Amniotic stem cell (primary cell): Measurements from ENCODE around the gene POLN.
A peak's percentile ranks its signal among the peaks of the same experiment; 100 is the strongest.
"Not testable (repeated sequence)": the region's sequence is repeated elsewhere in the genome, so short reads cannot be mapped to it uniquely, and the experiment has no call there.

ENCODE experiments used
- DNase-seq: peaks from one replicate; lab custom pipeline; 2025; lab: John Stamatoyannopoulos, UW

POLN gene

GRCh38 chr4:2041239-2042130, 200.4 kb downstream of the POLN start:
- DNase-seq: peak; percentile 55

GRCh38 chr4:2040391-2041238, 201.3 kb downstream of the POLN start:
- DNase-seq: no peak

GRCh38 chr4:2036866-2037265, 205.1 kb downstream of the POLN start:
- no peak for DNase-seq

GRCh38 chr4:2036327-2036726, 205.6 kb downstream of the POLN start:
- no peak for DNase-seq

- DNase-seq: not testable (repeated sequence)
Observed at GRCh38 chr4:2031161-2031560, 210.8 kb downstream of the POLN start.

GRCh38 chr4:2027120-2027519, 214.8 kb downstream of the POLN start:
- DNase-seq: not testable (repeated sequence)

- no peak for DNase-seq
Observed at GRCh38 chr4:2025817-2026216, 216.1 kb downstream of the POLN start.

GRCh38 chr4:2024683-2025082, 217.2 kb downstream of the POLN start:
- no peak for DNase-seq
